Activated T-helper 2 cell treated with anti-CD3 and anti-CD28 coated beads, Interferon-gamma antibody, Interleukin-2, Interleukin-4, amounts not matched to agents 10 μg/mL and 5 μg/mL and 100 μg/mL, durations not matched to agents 14 hours and 24 hours and 36 hours (primary cell): ENCODE results near the gene ALG8. TPM values are rescaled to one million over a fixed set of nuclear protein-coding genes. Genes with fewer than 3 reads are reported as not detected.

ENCODE experiments used
- DNase-seq: peaks from one replicate; pipeline ENCODE4 v3.0.0; 2021; ENCODE audit warnings: low spot score
- H3K27ac Mint-ChIP-seq: one replicate; pipeline ENCODE4 v1.8.0; 2021; ENCODE audit warnings: mixed read lengths
- H3K27me3 Mint-ChIP-seq: one replicate; pipeline ENCODE4 v1.8.0; 2021; ENCODE audit warnings: low read depth, mixed read lengths
- H3K36me3 Mint-ChIP-seq: one replicate; pipeline ENCODE4 v1.8.0; 2021; ENCODE audit warnings: low read depth, mixed read lengths
- H3K4me1 Mint-ChIP-seq: one replicate; pipeline ENCODE4 v1.8.0; 2021; ENCODE audit warnings: low read depth, mixed read lengths
- H3K4me3 Mint-ChIP-seq: one replicate; pipeline ENCODE4 v1.8.0; 2021; ENCODE audit warnings: low read depth, mild to moderate bottlenecking, moderate library complexity, mixed read lengths
- H3K9me3 Mint-ChIP-seq: one replicate; pipeline ENCODE4 v1.8.0; 2021; ENCODE audit warnings: mixed read lengths
- intact Hi-C: fragments of 100-400 bp; cut with micrococcal nuclease; formaldehyde crosslinking; loops from one replicate; pipeline ENCODE4 v1.15.1; 2023
- total RNA-seq: library from RNA; stranded (reverse); gene quantifications from 2 replicates; pipeline ENCODE4 v1.2.3, GENCODE V29; 2022

ALG8 gene
- total RNA-seq, 1 donor from 2014 or later: 58.6 TPM

DNA sequence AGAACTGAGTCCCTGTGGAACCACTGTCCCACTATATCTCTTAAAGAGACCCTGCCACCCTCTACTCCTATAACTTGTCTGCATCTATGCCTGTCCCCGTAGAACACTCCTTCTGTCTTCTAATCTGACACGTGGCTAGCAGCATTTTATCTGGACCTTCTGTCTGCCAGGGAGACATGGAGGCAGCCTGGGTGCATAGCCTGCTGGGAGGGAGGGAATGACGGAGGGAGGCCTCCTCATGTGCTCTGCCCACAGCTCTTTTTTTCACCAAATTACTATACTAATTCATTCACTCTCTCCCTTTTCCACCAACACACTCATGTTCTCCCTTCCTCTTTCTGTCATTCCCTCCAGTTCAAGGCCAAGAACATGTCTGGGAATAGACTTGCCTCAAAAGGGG, 83.3 kb downstream of the ALG8 start:
- no peaks in the 10 kb centered on the region for H3K27me3 Mint-ChIP-seq
- H3K27ac Mint-ChIP-seq: no peak overlapping the region
- intact Hi-C loops: no loop called here

DNA sequence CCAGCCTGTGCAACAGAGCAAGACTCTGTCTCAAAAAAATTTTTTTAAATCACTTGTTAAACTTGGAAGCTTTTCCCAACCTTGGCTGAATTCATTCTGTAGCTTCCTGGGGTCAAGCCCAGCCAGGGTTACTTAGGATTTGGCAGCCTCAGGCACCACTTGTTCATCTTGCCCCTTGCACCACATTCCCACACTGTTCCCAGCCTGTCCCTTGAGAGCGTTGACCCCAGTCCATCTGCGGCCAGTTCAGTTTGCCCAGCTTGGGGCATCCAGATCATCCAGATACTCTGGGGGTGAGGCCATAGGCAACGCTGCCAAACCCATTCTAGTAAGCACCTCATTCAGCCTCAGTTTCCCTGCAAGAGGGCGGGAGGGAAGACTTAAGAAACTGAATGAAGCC, 84.5 kb downstream of the ALG8 start:
- Mint-ChIP-seq H3K27me3 (no peaks in the 10 kb centered on the region), H3K4me3 (no peak overlapping the region), H3K4me1 (peaks cover 5% of the 10 kb centered on the region), H3K9me3 (no peaks in the 10 kb centered on the region), H3K36me3 (no peaks in the 10 kb centered on the region), H3K27ac (no peak overlapping the region)
- DNase-seq: no peak
- intact Hi-C loops: no loop called here

More for the DNA sequence above, 83.3 kb downstream of the ALG8 start:
- H3K9me3 Mint-ChIP-seq: no peaks in the 10 kb centered on the region
- H3K4me1 Mint-ChIP-seq: no peaks in the 10 kb centered on the region
- DNase-seq: no peak
- H3K36me3 Mint-ChIP-seq: no peaks in the 10 kb centered on the region
- H3K4me3 Mint-ChIP-seq: no peak overlapping the region

DNA sequence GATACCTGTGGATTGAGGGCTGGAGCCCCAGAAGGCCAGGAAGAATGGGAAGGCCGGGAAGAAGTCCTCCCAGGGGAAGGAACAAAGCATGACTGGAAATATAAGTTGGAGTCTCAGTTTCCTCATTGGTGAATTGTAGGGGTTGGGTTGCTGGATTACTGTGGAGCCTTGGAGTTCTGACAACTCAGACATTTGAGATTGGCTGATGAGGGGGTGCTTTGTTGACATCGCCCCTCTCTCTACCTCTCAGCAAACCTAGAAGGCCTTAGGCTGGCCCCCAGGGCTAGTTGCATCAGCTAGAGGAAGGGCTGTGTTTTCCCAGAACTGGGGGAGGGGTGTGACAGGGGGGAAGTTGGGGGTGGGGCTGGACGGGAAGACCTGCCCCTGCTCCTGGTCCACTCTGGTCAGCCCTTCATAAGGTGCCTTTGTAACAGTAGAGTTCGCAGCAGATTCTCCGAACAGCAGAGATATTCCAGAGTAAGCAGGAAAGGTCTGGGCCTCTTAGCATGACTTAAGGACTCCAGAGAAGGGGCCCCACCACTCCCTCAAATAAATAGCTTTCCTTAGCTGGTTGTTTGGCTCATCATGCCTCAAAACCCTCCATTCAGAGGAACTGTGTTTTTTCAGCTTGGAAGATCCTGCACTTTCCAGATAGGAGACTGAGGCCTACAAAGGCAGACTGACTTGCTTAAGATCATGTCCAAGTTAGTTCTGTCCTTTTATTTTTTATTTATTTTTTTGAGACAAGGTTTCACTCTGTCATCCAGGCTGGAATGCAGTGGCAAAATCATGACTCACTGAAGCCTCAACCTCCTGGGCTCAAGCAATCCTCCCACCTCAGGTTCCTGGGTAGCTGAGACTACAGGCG, 88.2 kb downstream of the ALG8 start:
- Mint-ChIP-seq H3K36me3 (no peaks in the 10 kb centered on the region), H3K4me1 (peaks cover 7% of the 10 kb centered on the region), H3K4me3 (no peak overlapping the region), H3K27ac (no peak overlapping the region), H3K9me3 (no peaks in the 10 kb centered on the region), H3K27me3 (no peaks in the 10 kb centered on the region)
- no peak for DNase-seq
- intact Hi-C loops: no loop called here

Other genes with a start within 250 kb of the ALG8 start
- 62.7 and 66.8 TPM in 2 replicates for gene INTS4, start 145.0 kb downstream of the ALG8 start, total RNA-seq
- 0.23 and 0.34 TPM in 2 replicates for gene KCTD14, start 116.3 kb downstream of the ALG8 start, total RNA-seq
- not detected in 2 replicates for gene THRSP, start 75.8 kb downstream of the ALG8 start, total RNA-seq
- gene NDUFC2, start 59.8 kb downstream of the ALG8 start, total RNA-seq: 208 and 215 TPM in 2 replicates
- gene KCTD21, start 49.0 kb upstream of the ALG8 start, total RNA-seq: 10.0 and 10.4 TPM in 2 replicates
- 12.9 and 14.6 TPM in 2 replicates for gene USP35, start 49.3 kb upstream of the ALG8 start, total RNA-seq